Omental fat pad (tissue), 4 donors: ENCODE data around the gene SLC4A7. TPM values are rescaled to one million over a fixed set of nuclear protein-coding genes. Genes with fewer than 3 reads are reported as not detected.

Experiments
- ATAC-seq: fragments of 150-250 bp; one replicate; pipeline ENCODE4 v1.9.1; 2016; ENCODE audit warnings: mild to moderate bottlenecking, moderate library complexity; ENCODE audit not compliant: low FRiP score
- DNase-seq: peaks from one replicate; pipeline ENCODE4 v3.0.0-alpha.2; 2019; ENCODE audit warnings: low spot score
- total RNA-seq, 4 donors: library from RNA; depleted of rRNA; stranded (reverse); fragments of >200 nt; gene quantifications; one replicate each; pipeline ENCODE4 v1.1.0, GENCODE V29; 2016
- TF ChIP-seq, protein P1 (sequence below), 3 donors: fragments of 450-650 bp; IDR thresholded peaks; one replicate each; pipeline ENCODE4 v1.5.1; 2016 to 2017; ENCODE audit warnings: antibody characterized with exemption in 3 of 3, mild to moderate bottlenecking in 3 of 3, moderate library complexity in 2 of 3

SLC4A7 gene
- total RNA-seq, 4 donors from 2014 or later: 25.4 to 101 (median 33.9) TPM

GRCh38 chr3:27380433-27381357, 103.5 kb downstream of the SLC4A7 start:
- no peak for DNase-seq
- TF ChIP-seq, protein P1, sequence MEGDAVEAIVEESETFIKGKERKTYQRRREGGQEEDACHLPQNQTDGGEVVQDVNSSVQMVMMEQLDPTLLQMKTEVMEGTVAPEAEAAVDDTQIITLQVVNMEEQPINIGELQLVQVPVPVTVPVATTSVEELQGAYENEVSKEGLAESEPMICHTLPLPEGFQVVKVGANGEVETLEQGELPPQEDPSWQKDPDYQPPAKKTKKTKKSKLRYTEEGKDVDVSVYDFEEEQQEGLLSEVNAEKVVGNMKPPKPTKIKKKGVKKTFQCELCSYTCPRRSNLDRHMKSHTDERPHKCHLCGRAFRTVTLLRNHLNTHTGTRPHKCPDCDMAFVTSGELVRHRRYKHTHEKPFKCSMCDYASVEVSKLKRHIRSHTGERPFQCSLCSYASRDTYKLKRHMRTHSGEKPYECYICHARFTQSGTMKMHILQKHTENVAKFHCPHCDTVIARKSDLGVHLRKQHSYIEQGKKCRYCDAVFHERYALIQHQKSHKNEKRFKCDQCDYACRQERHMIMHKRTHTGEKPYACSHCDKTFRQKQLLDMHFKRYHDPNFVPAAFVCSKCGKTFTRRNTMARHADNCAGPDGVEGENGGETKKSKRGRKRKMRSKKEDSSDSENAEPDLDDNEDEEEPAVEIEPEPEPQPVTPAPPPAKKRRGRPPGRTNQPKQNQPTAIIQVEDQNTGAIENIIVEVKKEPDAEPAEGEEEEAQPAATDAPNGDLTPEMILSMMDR (IDR thresholded peaks at IDR 0.05): no peak
- no peak for ATAC-seq

DNA sequence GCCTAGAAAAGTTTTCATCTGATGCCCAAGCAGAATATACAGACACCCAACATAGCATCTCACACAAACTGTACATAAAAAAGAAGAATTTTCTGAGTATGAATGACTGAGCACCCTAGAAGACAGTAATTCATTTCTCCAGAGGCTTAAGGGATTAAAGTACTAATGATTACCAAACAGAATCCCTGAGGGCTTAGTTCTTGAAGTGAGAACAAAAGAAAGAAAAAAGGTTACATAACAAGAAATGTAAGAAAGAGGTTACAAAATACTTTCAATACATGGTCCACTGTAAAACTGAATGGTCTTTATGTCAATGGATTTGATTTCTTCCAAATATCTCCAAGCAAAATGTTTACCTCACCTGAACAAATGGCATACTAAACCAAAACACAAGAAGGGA, 105.9 kb downstream of the SLC4A7 start:
- TF ChIP-seq, protein P1 (IDR thresholded peaks at IDR 0.05): no peak
- no peak for ATAC-seq

GRCh38 chr3:27376109-27376772, 107.9 kb downstream of the SLC4A7 start:
- DNase-seq (no peak), ATAC-seq (no peak)
- TF ChIP-seq, protein P1 (IDR thresholded peaks at IDR 0.05): no peak

More for the DNA sequence above, 105.9 kb downstream of the SLC4A7 start:
- no peak for DNase-seq

- ATAC-seq: peak; percentile 98
- DNase-seq: peak; percentile 68
- TF ChIP-seq, protein P1 (IDR thresholded peaks at IDR 0.05): no peak
Measured at GRCh38 chr3:27368831-27369607, 115.2 kb downstream of the SLC4A7 start, which contains the start of gene NEK10. Gene NEK10, minus strand, starts transcription at chr3:27369383. Its CDS starts 16,501 bp downstream, at chr3:27352882.

- no peak for ATAC-seq
- TF ChIP-seq, protein P1 (IDR thresholded peaks at IDR 0.05): no peak
- DNase-seq: no peak
Measured at GRCh38 chr3:27366062-27366591, 118.1 kb downstream of the SLC4A7 start.
